HepG2 (cell line): ENCODE measurements around the gene ASXL1. TPM values are rescaled to one million over a fixed set of nuclear protein-coding genes. Genes with fewer than 3 reads are reported as not detected.

Experiments used
- CC2D1A ChIP-seq: sonication (generic); formaldehyde crosslinking; IDR thresholded peaks from 2 replicates; pipeline ENCODE4 v1.8.1; 2023; ENCODE audit warnings: mild to moderate bottlenecking, missing genetic modification reagents
- EED ChIP-seq: sonication (generic); formaldehyde crosslinking; IDR thresholded peaks from 2 replicates; pipeline ENCODE4 v1.5.0; 2020; ENCODE audit warnings: mild to moderate bottlenecking, missing genetic modification reagents
- FOXA3 ChIP-seq: IDR thresholded peaks from 2 replicates; pipeline ENCODE4 v1.6.1; 2016; ENCODE audit warnings: missing genetic modification reagents, missing compliant biosample characterization
- GATA4 ChIP-seq: sonication (generic); IDR thresholded peaks from 2 replicates; pipeline ENCODE4 v1.6.1; 2016; ENCODE audit warnings: antibody characterized with exemption, low read depth, borderline replicate concordance
- HMG20A ChIP-seq: IDR thresholded peaks from 2 replicates; pipeline ENCODE4 v1.6.1; 2016; ENCODE audit warnings: borderline replicate concordance
- NR2F2 ChIP-seq: IDR thresholded peaks from 2 replicates; pipeline ENCODE4 v1.6.1; 2012; ENCODE audit warnings: low read depth, inconsistent platforms, borderline replicate concordance
- NR3C1 ChIP-seq: sonication (generic); formaldehyde crosslinking; IDR thresholded peaks from 2 replicates; pipeline ENCODE4 v1.4.0; 2020; ENCODE audit warnings: missing genetic modification reagents
- RBM22 ChIP-seq: fragments of 200-400 bp; formaldehyde crosslinking; optimal IDR thresholded peaks from 2 replicates; pipeline ENCODE3; 2017; ENCODE audit warnings: mild to moderate bottlenecking, low read length, moderate library complexity
- SALL2 ChIP-seq: sonication (generic); formaldehyde crosslinking; IDR thresholded peaks from 2 replicates; pipeline ENCODE4 v1.8.1; 2023; ENCODE audit warnings: mild to moderate bottlenecking, missing genetic modification reagents, inconsistent platforms
- SNAPC5 ChIP-seq: sonication (generic); formaldehyde crosslinking; IDR thresholded peaks from 2 replicates; pipeline ENCODE4 v1.8.1; 2023; ENCODE audit warnings: mild to moderate bottlenecking, missing genetic modification reagents, borderline replicate concordance
- SNRNP70 ChIP-seq: fragments of 200-400 bp; formaldehyde crosslinking; IDR thresholded peaks from 2 replicates; pipeline ENCODE4 v1.6.1; 2017; ENCODE audit warnings: mild to moderate bottlenecking, low read depth, low read length, moderate library complexity
- TAF1 ChIP-seq: sonication (generic); formaldehyde crosslinking; IDR thresholded peaks from 2 replicates; pipeline ENCODE4 v1.4.0; 2020; ENCODE audit warnings: missing genetic modification reagents
- UBTF ChIP-seq: sonication (generic); formaldehyde crosslinking; IDR thresholded peaks from 2 replicates; pipeline ENCODE4 v1.4.0; 2020; ENCODE audit warnings: mild to moderate bottlenecking, missing genetic modification reagents
- ZNF232 ChIP-seq: sonication (generic); formaldehyde crosslinking; IDR thresholded peaks from 2 replicates; pipeline ENCODE4 v1.4.0; 2020; ENCODE audit warnings: missing genetic modification reagents, borderline replicate concordance
- ZNF235 ChIP-seq: sonication (generic); formaldehyde crosslinking; IDR thresholded peaks from 2 replicates; pipeline ENCODE4 v1.8.1; 2023; ENCODE audit warnings: mild to moderate bottlenecking, missing genetic modification reagents, borderline replicate concordance
- ZNF326 ChIP-seq: sonication (generic); formaldehyde crosslinking; IDR thresholded peaks from 2 replicates; pipeline ENCODE4 v1.4.0; 2020; ENCODE audit warnings: missing genetic modification reagents, borderline replicate concordance
- ZNF33A ChIP-seq: sonication (generic); formaldehyde crosslinking; IDR thresholded peaks from 2 replicates; pipeline ENCODE4 v1.5.1; 2020; ENCODE audit warnings: missing genetic modification reagents, mild to moderate bottlenecking, moderate library complexity, borderline replicate concordance
- ZNF362 ChIP-seq: sonication (generic); formaldehyde crosslinking; IDR thresholded peaks from 2 replicates; pipeline ENCODE4 v1.4.0; 2020; ENCODE audit warnings: missing genetic modification reagents, mild to moderate bottlenecking, borderline replicate concordance
- ZNF512 ChIP-seq: sonication (generic); formaldehyde crosslinking; IDR thresholded peaks from 2 replicates; pipeline ENCODE4 v1.4.0; 2020; ENCODE audit warnings: mild to moderate bottlenecking, missing genetic modification reagents
- ZNF607 ChIP-seq: sonication (generic); formaldehyde crosslinking; IDR thresholded peaks from 2 replicates; pipeline ENCODE4 v1.5.1; 2020; ENCODE audit warnings: missing genetic modification reagents, mild to moderate bottlenecking, borderline replicate concordance
- ZNF616 ChIP-seq: sonication (generic); formaldehyde crosslinking; IDR thresholded peaks from 2 replicates; pipeline ENCODE4 v1.5.0; 2020; ENCODE audit warnings: low read depth, mild to moderate bottlenecking, missing genetic modification reagents
- ZXDC ChIP-seq: sonication (generic); formaldehyde crosslinking; IDR thresholded peaks from 2 replicates; pipeline ENCODE4 v1.5.0; 2020; ENCODE audit warnings: mild to moderate bottlenecking, missing genetic modification reagents
- polyA plus RNA-seq, 8 experiments: library from polyadenylated mRNA; depleted of rRNA in 3 of 8; stranded (reverse) in 7 of 8; unstranded in 1 of 8; fragments of >200 nt; fragmentation: Illumina TruSeq in 4 of 8; extraction: Trizol in 4 of 8; gene quantifications; 2 replicates each; pipeline versions ENCODE4 v1.2.1 to v1.2.3, GENCODE V29; 2011 to 2016; ENCODE audit warnings: low read depth in 4 of 8, missing spikeins in 1 of 8, mixed read lengths in 1 of 8; ENCODE audit not compliant: insufficient read depth in 1 of 8
- total RNA-seq, 5 experiments: library from RNA; depleted of rRNA; stranded (reverse); fragments of >200 nt; fragmentation: Illumina TruSeq; extraction: Trizol; gene quantifications; 2 replicates each; pipeline ENCODE4 v1.2.3, GENCODE V29; 2016; ENCODE audit warnings: low read depth in 1 of 5

The ASXL1 gene
- total and polyA plus RNA-seq, 2 of the 13 experiments (the other 11 are each of a cell fraction or from before 2014, with no cell fraction given) = 62.1 to 74.8 TPM

GRCh38 chr20:32473231-32474008 is 115.3 kb downstream of the ASXL1 start (continued):
- TF ChIP-seq UBTF = peak; percentile 75
- peak; percentile 19; the same call in 1 of the 2 replicates for TF ChIP-seq ZNF362 (CRISPR knock-in tag)
- TF ChIP-seq GATA4 = no peak; the same call in 1 of the 2 replicates
- TF ChIP-seq ZNF235 = no peak
- TF ChIP-seq NR2F2 = peak; percentile 97
- 0 out of 2 replicates have a peak, but pooled peaks have one; percentile 20 for TF ChIP-seq EED (CRISPR knock-in tag)
- no peak for TF ChIP-seq SNRNP70
- peak; percentile 98 for TF ChIP-seq FOXA3 (CRISPR knock-in tag)
- TF ChIP-seq ZNF512 (CRISPR knock-in tag) = no peak
- peak; percentile 46; the same call in 1 of the 2 replicates for TF ChIP-seq HMG20A (CRISPR knock-in tag)
- TF ChIP-seq CC2D1A (CRISPR knock-in tag) = no peak
- TF ChIP-seq ZNF33A (CRISPR knock-in tag) = no peak
- no peak for TF ChIP-seq NR3C1
- no peak for TF ChIP-seq ZNF326 (CRISPR knock-in tag)
- TF ChIP-seq TAF1 (CRISPR knock-in tag) = no peak; the same call in 1 of the 2 replicates
- TF ChIP-seq ZNF607 = peak; percentile 42; the same call in 1 of the 2 replicates
- TF ChIP-seq ZNF232 (CRISPR knock-in tag) = peak; percentile 39; the same call in 1 of the 2 replicates
- TF ChIP-seq SNAPC5 (CRISPR knock-in tag) = no peak
- TF ChIP-seq ZNF616 = no peak; the same call in none of the 2 replicates
- no peak for TF ChIP-seq SALL2 (CRISPR knock-in tag)
- peak; percentile 76 for TF ChIP-seq RBM22
- TF ChIP-seq ZXDC (CRISPR knock-in tag) = no peak
